Tibial nerve (tissue), 3 donors: ENCODE measurements around the gene LRRC3.

Source experiments
- CTCF ChIP-seq, 5 experiments: fragments of 200-600 bp in 3 of 5; fragments of 450-650 bp in 2 of 5; sonication (generic) in 3 of 5; IDR thresholded peaks; one replicate each; pipeline ENCODE4 v1.5.1; 2016 to 2019; ENCODE audit warnings: antibody characterized with exemption in 5 of 5, mild to moderate bottlenecking in 3 of 5, moderate library complexity in 2 of 5
- POLR2A ChIP-seq, 2 donors: fragments of 450-650 bp; IDR thresholded peaks; one replicate each; pipeline ENCODE4 v1.6.1; 2017; ENCODE audit warnings: antibody characterized with exemption in 2 of 2, mild to moderate bottlenecking in 2 of 2, moderate library complexity in 2 of 2

GRCh38 chr21:44432841-44433790 is 22.2 kb upstream of the LRRC3 start:
- TF ChIP-seq CTCF (IDR thresholded peaks at IDR 0.05) (no peak), POLR2A (IDR thresholded peaks at IDR 0.05) (no peak)
